Epithelial cell of esophagus (primary cell): ENCODE results near the gene LAP3.
A peak's percentile ranks its signal among the peaks of the same experiment; 100 is the strongest.

Source experiments
- DNase-seq: peaks from one replicate; pipeline ENCODE4 v3.0.0; 2010; ENCODE audit warnings: low read depth
- H3K4me3 ChIP-seq: 2 replicates; pipeline ENCODE4 v1.5.1; 2011; ENCODE audit warnings: mild to moderate bottlenecking, low read length, control low read depth
- TF ChIP-seq, protein P1 (sequence below): IDR thresholded peaks from 2 replicates; pipeline ENCODE4 v1.5.1; 2011; ENCODE audit warnings: low read depth, mild to moderate bottlenecking, low read length, control low read depth, inconsistent platforms; ENCODE audit not compliant: insufficient read depth; ENCODE audit errors: missing control alignments

Gene LAP3

GRCh38 chr4:17616283-17616682, 39.3 kb downstream of the LAP3 start:
- H3K4me3 ChIP-seq: no peak overlapping the region
- TF ChIP-seq, protein P1, sequence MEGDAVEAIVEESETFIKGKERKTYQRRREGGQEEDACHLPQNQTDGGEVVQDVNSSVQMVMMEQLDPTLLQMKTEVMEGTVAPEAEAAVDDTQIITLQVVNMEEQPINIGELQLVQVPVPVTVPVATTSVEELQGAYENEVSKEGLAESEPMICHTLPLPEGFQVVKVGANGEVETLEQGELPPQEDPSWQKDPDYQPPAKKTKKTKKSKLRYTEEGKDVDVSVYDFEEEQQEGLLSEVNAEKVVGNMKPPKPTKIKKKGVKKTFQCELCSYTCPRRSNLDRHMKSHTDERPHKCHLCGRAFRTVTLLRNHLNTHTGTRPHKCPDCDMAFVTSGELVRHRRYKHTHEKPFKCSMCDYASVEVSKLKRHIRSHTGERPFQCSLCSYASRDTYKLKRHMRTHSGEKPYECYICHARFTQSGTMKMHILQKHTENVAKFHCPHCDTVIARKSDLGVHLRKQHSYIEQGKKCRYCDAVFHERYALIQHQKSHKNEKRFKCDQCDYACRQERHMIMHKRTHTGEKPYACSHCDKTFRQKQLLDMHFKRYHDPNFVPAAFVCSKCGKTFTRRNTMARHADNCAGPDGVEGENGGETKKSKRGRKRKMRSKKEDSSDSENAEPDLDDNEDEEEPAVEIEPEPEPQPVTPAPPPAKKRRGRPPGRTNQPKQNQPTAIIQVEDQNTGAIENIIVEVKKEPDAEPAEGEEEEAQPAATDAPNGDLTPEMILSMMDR: no peak
- no peak for DNase-seq

DNA sequence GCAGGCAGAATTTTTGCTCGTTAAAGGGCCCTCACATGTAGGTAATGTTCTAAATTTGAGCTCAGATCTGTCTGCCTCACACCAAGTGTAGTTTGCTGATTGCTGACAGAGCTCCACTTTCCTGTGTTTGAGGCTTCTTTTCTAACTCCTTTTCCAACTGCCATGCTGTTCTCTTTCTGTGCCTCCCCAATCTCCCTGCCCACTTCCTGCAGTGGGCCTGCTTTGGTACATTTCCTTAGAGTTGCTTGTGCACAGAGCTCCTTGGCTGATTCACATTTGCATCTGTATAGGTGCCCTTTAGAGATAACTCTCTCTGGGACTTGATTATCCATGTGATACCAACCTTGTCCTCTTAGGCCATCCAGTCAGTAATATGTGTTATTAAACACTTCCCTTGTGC, 41.9 kb downstream of the LAP3 start:
- H3K4me3 ChIP-seq: no peak overlapping the region
- DNase-seq: no peak
- TF ChIP-seq, protein P1: no peak

GRCh38 chr4:17619416-17620105, 42.6 kb downstream of the LAP3 start:
- no peak overlapping the region for H3K4me3 ChIP-seq
- TF ChIP-seq, protein P1: no peak
- peak; percentile 10 for DNase-seq

DNA sequence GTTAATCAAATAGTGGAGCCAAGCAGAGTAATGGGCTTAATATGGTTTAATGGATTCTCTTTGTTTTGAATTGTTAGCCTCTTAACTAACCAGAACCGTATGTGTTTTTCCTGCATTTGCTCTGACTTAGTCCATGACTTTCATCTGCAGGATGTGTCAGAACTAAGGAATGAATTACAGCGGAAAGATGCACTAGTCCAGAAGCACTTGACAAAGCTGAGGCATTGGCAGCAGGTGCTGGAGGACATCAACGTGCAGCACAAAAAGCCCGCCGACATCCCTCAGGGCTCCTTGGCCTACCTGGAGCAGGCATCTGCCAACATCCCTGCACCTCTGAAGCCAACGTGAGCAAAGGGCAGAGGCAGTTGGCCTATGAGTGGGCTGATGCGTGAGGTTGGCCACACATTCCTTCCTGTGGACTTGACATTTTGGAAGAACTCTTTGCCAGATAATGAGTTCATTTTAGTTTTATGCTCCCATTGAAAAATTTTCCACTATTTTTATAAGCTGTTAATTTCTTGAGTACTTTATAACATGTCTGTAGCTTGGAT, 46.5 kb downstream of the LAP3 start:
- no peak for DNase-seq
- TF ChIP-seq, protein P1: no peak
- H3K4me3 ChIP-seq: no peak overlapping the region

DNA sequence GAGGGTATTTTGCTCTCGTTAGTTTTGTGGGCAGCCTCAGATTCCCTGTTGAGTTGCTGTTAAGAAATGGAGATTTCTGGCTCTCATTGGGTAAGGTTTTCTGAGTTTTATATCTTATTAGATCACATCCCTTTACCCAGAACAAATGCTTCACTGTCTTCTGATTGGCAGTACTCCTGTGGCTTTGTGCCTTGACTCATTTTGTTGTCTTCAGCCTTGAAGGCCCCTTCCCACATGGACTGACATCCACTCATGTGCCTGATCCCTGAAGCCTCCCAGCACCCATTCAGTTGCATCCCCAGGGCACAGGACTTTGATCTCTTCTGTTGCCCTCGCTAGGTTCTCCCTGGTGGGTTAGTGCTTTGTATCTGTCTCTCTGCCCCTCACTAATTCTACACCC, 47.8 kb downstream of the LAP3 start:
- H3K4me3 ChIP-seq: no peak overlapping the region
- TF ChIP-seq, protein P1: no peak
- no peak for DNase-seq

DNA sequence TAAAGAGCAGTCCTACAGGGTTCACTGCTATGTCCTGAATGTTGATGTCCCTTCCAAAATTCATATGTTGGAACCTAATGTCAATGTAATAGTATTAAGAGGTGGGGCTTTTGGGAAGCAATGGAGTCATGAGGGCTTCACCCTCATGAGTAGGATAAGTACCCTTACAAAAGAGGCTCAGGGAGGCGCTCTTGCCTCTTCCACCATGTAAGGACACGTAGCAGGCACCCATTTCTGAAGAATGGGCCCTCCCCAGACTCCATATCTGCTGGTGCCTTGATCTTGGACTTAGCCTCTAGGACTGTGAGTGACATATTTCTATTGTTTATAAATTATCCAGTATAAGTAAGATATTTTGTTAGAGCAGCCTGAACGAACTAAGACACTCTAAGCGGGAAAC, 53.2 kb downstream of the LAP3 start:
- TF ChIP-seq, protein P1: no peak
- DNase-seq: no peak

GRCh38 chr4:17633600-17633999, 56.6 kb downstream of the LAP3 start:
- DNase-seq: no peak
- H3K4me3 ChIP-seq: no peak overlapping the region
- TF ChIP-seq, protein P1: no peak

More for the DNA sequence above, 53.2 kb downstream of the LAP3 start:
- no peak overlapping the region for H3K4me3 ChIP-seq
